ENCODE measurements around the gene CRIP1. TPM values are rescaled to one million over a fixed set of nuclear protein-coding genes. Genes with fewer than 3 reads are reported as not detected.

The CRIP1 gene
- total and polyA plus RNA-seq, 10 of the 15 experiments (the other 5 are each of a cell fraction or from before 2014, with no cell fraction given), result 66.8 to 259 (median 154) TPM

GRCh38 chr14:105480807-105481801, 5.6 kb upstream of the CRIP1 start (continued):
- TF ChIP-seq RUNX3 (IDR thresholded peaks at IDR 0.05; ENCODE audit: low read length) (peak; percentile 34; the same call in 1 of the 2 replicates), CHD2 (IDR thresholded peaks at IDR 0.05; ENCODE audit: borderline replicate concordance, low read depth, low read length) (peak; percentile 90), BCL11A (IDR thresholded peaks at IDR 0.05; ENCODE audit: low read depth, low read length) (no peak), POLR2AphosphoS5 (IDR thresholded peaks at IDR 0.05; ENCODE audit: low read length) (0 out of 2 replicates have a peak, but pooled peaks have one; percentile 39), PAX5 (IDR thresholded peaks at IDR 0.05; ENCODE audit: borderline replicate concordance, low read depth, low read length) (peak; percentile 54; the same call in 1 of the 2 replicates), KDM1A (IDR thresholded peaks at IDR 0.05; ENCODE audit: borderline replicate concordance) (no peak), DPF2 (IDR thresholded peaks at IDR 0.05) (peak; percentile 80), POU2F2 (IDR thresholded peaks at IDR 0.05; ENCODE audit: borderline replicate concordance, low read depth, low read length) (peak; percentile 69; the same call in 2 of the 3 replicates), RELA (IDR thresholded peaks at IDR 0.05; ENCODE audit: borderline replicate concordance, partially characterized antibody) (no peak), BACH1 (IDR thresholded peaks at IDR 0.05; ENCODE audit: borderline replicate concordance) (no peak), ZNF384 (IDR thresholded peaks at IDR 0.05; ENCODE audit: borderline replicate concordance, low read depth, low read length) (no peak), RAD21 (IDR thresholded peaks at IDR 0.05; ENCODE audit: insufficient read depth, low read depth, low read length) (peak; percentile 72), ZBTB11 (CRISPR knock-in tag; IDR thresholded peaks at IDR 0.05) (no peak), MXI1 (IDR thresholded peaks at IDR 0.05; ENCODE audit: low read depth, low read length) (peak; percentile 71; the same call in 1 of the 2 replicates), NBN (IDR thresholded peaks at IDR 0.05) (peak; percentile 91), BCLAF1 (IDR thresholded peaks at IDR 0.05) (no peak), HDGF (IDR thresholded peaks at IDR 0.05) (peak; percentile 99), NFIC (IDR thresholded peaks at IDR 0.05; ENCODE audit: low read depth, low read length) (no peak)
- TF ChIP-seq, protein P1, sequence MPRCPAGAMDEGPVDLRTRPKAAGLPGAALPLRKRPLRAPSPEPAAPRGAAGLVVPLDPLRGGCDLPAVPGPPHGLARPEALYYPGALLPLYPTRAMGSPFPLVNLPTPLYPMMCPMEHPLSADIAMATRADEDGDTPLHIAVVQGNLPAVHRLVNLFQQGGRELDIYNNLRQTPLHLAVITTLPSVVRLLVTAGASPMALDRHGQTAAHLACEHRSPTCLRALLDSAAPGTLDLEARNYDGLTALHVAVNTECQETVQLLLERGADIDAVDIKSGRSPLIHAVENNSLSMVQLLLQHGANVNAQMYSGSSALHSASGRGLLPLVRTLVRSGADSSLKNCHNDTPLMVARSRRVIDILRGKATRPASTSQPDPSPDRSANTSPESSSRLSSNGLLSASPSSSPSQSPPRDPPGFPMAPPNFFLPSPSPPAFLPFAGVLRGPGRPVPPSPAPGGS (IDR thresholded peaks at IDR 0.05; ENCODE audit: borderline replicate concordance, insufficient read depth, low read depth, low read length, poor library complexity, severe bottlenecking), result no peak
- TF ChIP-seq, protein P2, sequence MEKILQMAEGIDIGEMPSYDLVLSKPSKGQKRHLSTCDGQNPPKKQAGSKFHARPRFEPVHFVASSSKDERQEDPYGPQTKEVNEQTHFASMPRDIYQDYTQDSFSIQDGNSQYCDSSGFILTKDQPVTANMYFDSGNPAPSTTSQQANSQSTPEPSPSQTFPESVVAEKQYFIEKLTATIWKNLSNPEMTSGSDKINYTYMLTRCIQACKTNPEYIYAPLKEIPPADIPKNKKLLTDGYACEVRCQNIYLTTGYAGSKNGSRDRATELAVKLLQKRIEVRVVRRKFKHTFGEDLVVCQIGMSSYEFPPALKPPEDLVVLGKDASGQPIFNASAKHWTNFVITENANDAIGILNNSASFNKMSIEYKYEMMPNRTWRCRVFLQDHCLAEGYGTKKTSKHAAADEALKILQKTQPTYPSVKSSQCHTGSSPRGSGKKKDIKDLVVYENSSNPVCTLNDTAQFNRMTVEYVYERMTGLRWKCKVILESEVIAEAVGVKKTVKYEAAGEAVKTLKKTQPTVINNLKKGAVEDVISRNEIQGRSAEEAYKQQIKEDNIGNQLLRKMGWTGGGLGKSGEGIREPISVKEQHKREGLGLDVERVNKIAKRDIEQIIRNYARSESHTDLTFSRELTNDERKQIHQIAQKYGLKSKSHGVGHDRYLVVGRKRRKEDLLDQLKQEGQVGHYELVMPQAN (conservative IDR thresholded peaks at IDR 0.05), result 0 out of 2 replicates have a peak, but pooled peaks have one; percentile 35

All from GM12878 (cell line).